ENCODE data around the gene ADAM12.

Gene ADAM12

DNA sequence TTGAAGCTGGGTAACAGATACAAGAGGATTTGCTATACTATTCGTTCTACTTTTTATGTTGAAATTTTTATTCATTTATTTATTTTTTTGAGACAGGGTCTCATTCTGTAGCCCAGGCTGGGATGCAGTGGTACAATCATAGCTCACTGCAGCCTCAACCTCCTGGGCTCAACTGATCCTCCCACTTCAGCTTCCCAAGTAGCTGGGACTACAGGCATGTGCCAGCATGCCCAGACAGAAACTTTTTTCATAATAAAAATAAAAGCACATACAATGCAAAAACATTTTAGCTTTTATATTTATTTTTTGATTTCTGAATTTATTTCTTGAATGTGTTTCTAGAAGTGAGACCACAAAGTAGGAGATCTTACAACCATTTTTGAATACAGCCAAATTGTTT lies 420.7 kb downstream of the ADAM12 start:
- no peak overlapping the region for H3K4me2 ChIP-seq (ENCODE audit: low read length)
- H3K79me2 ChIP-seq (ENCODE audit: low read length) = no peaks in the 10 kb centered on the region
- H2AFZ ChIP-seq (ENCODE audit: low read depth, low read length) = no peak overlapping the region
- no peaks in the 10 kb centered on the region for H3K9me3 ChIP-seq (ENCODE audit: insufficient read depth, low read length)
- H3K27ac ChIP-seq (ENCODE audit: low read length) = no peak overlapping the region
- H3K36me3 ChIP-seq (replicated peaks; ENCODE audit: low read depth, low read length) = no peaks in the 10 kb centered on the region
- H3K27me3 ChIP-seq (ENCODE audit: low read depth, low read length) = peaks cover 3% of the 10 kb centered on the region; the same call in 1 of the 2 replicates
- no peak for TF ChIP-seq EZH2phosphoT487 (IDR thresholded peaks at IDR 0.05; ENCODE audit: low read depth)
- TF ChIP-seq, protein P1, sequence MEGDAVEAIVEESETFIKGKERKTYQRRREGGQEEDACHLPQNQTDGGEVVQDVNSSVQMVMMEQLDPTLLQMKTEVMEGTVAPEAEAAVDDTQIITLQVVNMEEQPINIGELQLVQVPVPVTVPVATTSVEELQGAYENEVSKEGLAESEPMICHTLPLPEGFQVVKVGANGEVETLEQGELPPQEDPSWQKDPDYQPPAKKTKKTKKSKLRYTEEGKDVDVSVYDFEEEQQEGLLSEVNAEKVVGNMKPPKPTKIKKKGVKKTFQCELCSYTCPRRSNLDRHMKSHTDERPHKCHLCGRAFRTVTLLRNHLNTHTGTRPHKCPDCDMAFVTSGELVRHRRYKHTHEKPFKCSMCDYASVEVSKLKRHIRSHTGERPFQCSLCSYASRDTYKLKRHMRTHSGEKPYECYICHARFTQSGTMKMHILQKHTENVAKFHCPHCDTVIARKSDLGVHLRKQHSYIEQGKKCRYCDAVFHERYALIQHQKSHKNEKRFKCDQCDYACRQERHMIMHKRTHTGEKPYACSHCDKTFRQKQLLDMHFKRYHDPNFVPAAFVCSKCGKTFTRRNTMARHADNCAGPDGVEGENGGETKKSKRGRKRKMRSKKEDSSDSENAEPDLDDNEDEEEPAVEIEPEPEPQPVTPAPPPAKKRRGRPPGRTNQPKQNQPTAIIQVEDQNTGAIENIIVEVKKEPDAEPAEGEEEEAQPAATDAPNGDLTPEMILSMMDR (IDR thresholded peaks at IDR 0.05; ENCODE audit: low read depth, low read length) = no peak
- H4K20me1 ChIP-seq (ENCODE audit: insufficient read depth, low read length) = no peaks in the 10 kb centered on the region
- H3K9ac ChIP-seq (ENCODE audit: low read length) = no peak overlapping the region
- H3K4me1 ChIP-seq (ENCODE audit: low read length) = no peaks in the 10 kb centered on the region
- no peak overlapping the region for H3K4me3 ChIP-seq (ENCODE audit: low read length)

DNA sequence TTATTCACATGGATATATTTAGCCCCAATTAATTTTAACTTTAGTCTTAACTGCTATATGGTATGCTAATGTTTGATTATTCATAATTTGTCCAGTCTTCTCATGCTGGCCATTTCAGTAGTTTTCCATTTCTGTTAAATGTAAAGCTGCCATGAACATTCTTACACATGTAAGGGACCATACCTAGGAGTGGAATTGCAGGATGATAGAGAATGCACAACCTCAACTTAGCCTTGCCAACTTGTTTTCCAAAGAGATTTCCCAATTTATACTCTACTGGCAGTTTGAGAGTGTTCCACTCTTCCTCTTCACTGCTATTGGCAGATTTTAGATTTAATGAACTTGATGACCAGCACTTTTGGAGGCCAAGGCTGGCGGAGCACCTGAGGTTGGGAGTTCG lies 423.7 kb downstream of the ADAM12 start:
- Histone ChIP-seq H2AFZ (ENCODE audit: low read depth, low read length) (no peak overlapping the region), H3K4me3 (ENCODE audit: low read length) (no peak overlapping the region), H3K27me3 (ENCODE audit: low read depth, low read length) (peaks cover 3% of the 10 kb centered on the region; the same call in 1 of the 2 replicates), H3K4me1 (ENCODE audit: low read length) (no peaks in the 10 kb centered on the region), H4K20me1 (ENCODE audit: insufficient read depth, low read length) (no peaks in the 10 kb centered on the region), H3K9ac (ENCODE audit: low read length) (no peak overlapping the region), H3K79me2 (ENCODE audit: low read length) (no peaks in the 10 kb centered on the region), H3K36me3 (replicated peaks; ENCODE audit: low read depth, low read length) (no peaks in the 10 kb centered on the region), H3K27ac (ENCODE audit: low read length) (no peak overlapping the region), H3K9me3 (ENCODE audit: insufficient read depth, low read length) (no peaks in the 10 kb centered on the region), H3K4me2 (ENCODE audit: low read length) (no peak overlapping the region)
- no peak for TF ChIP-seq EZH2phosphoT487 (IDR thresholded peaks at IDR 0.05; ENCODE audit: low read depth)
- TF ChIP-seq, protein P1 (IDR thresholded peaks at IDR 0.05; ENCODE audit: low read depth, low read length) = no peak

Measured in OCI-LY3 (cell line).